Adrenal gland (tissue), 12 donors: ENCODE results near the gene POLR2H. TPM values are rescaled to one million over a fixed set of nuclear protein-coding genes. Genes with fewer than 3 reads are reported as not detected.

Experiments used
- DNase-seq, 7 donors: peaks; one replicate each; pipeline ENCODE4 v3.0.0-alpha.2; 2019 to 2020
- H3K27ac ChIP-seq, 5 donors: fragments of 200-600 bp; sonication (generic) in 4 of 5; 1 replicate in 3 of 5; 2 replicates in 2 of 5; pipeline versions ENCODE4 v1.5.1 to v1.8.0; 2016 to 2020; ENCODE audit warnings: mild to moderate bottlenecking in 1 of 5
- H3K27me3 ChIP-seq: fragments of 200-600 bp; 2 replicates; pipeline ENCODE4 v1.8.0; 2021
- H3K36me3 ChIP-seq, 2 donors: fragments of 200-600 bp; replicated peaks in 1 of 2; 1 replicate in 1 of 2; 2 replicates in 1 of 2; pipeline versions ENCODE4 v1.5.1 to v1.8.0; 2018 to 2022
- H3K4me1 ChIP-seq, 2 donors: fragments of 200-600 bp; replicated peaks in 1 of 2; 1 replicate in 1 of 2; 2 replicates in 1 of 2; pipeline versions ENCODE4 v1.5.1 to v1.8.0; 2018 to 2021
- H3K4me3 ChIP-seq, 4 donors: fragments of 200-600 bp; sonication (generic) in 3 of 4; one replicate each; pipeline ENCODE4 v1.5.1; 2016 to 2018
- H3K9me3 ChIP-seq, 3 donors: fragments of 200-600 bp; sonication (generic) in 1 of 3; replicated peaks in 1 of 3; 1 replicate in 2 of 3; 2 replicates in 1 of 3; pipeline versions ENCODE4 v1.5.1 to v1.8.0; 2016 to 2021
- CTCF ChIP-seq, 6 experiments: fragments of 450-650 bp in 4 of 6; fragments of 200-600 bp in 2 of 6; sonication (generic) in 1 of 6; IDR thresholded peaks; 1 replicate in 5 of 6; 2 replicates in 1 of 6; pipeline versions ENCODE4 v1.5.1 to v1.8.0; 2016 to 2021; ENCODE audit warnings: antibody characterized with exemption in 6 of 6, mild to moderate bottlenecking in 2 of 6, moderate library complexity in 1 of 6
- POLR2A ChIP-seq, 2 donors: fragments of 450-650 bp; IDR thresholded peaks; one replicate each; pipeline ENCODE4 v1.6.1; 2017; ENCODE audit warnings: antibody characterized with exemption in 2 of 2, mild to moderate bottlenecking in 2 of 2, moderate library complexity in 1 of 2
- WGBS, 4 donors: extraction: QIAGEN DNeasy Blood & Tissue Kit in 2 of 4; methylation state at CpG; one replicate each; pipeline versions ENCODE4 v1.1.5 to v1.1.7; 2013 to 2017; 5-methylcytosine and 5-hydroxymethylcytosine counted together
- intact Hi-C, 2 donors: fragments of 100-400 bp; cut with DNase I; formaldehyde crosslinking; loops; one replicate each; pipeline versions ENCODE4 v1.14.1 to v1.15.0; 2022 to 2023
- polyA plus RNA-seq, 3 donors: library from polyadenylated mRNA; stranded (reverse); fragments of 200-250 nt in 2 of 3; fragments of 350-450 nt in 1 of 3; fragmentation: Illumina TruSeq in 1 of 3; extraction: RNeasy Lipid Tissue Mini Kit (QIAGEN cat#74804) in 1 of 3; gene quantifications; one replicate each; pipeline ENCODE4 v1.2.3, GENCODE V29; 2013 to 2014
- total RNA-seq, 9 donors: library from RNA; depleted of rRNA in 4 of 9; stranded (reverse); fragments of >200 nt in 4 of 9; fragments of 120-200 nt in 1 of 9; fragmentation: NEBNext Ultra II Directional in 1 of 9; extraction: Animal tissue kit (Norgen Biotek cat#: 25700) in 1 of 9; gene quantifications; one replicate each; pipeline versions ENCODE4 v1.1.0 to v1.2.4, GENCODE V29; 2013 to 2023
- donor health status: healthy with polysubstance abuse.
- donor health status: Bipolar disorder and iron deficiency.
- donor health status: DM: yes; HTN: yes; CAD: no.
- donor health status: DM: no; HTN: no; CAD: no.
- donor health status: DM: no; HTN: no; CAD: no.
- donor health status: DM: yes; HTN: yes; CAD: no.

The POLR2H gene
- total and polyA plus RNA-seq, 12 donors = 63.1 to 199 (median 77.7) TPM

GRCh38 chr3:184315543-184315867 is 46.0 kb upstream of the POLR2H start:
- Histone ChIP-seq H3K27ac (peak overlapping the region; percentile 94 to 100 (median 96)), H3K27me3 (no peaks in the 10 kb centered on the region), H3K4me3 (peak overlapping the region; percentile 49 to 99 (median 92)), H3K9me3 (no peaks in the 10 kb centered on the region), H3K4me1 (peaks cover 42 to 50% of the 10 kb centered on the region in 2 donors), H3K36me3 (peaks cover 0 to 29% of the 10 kb centered on the region in 2 donors)
- no peak for DNase-seq
- TF ChIP-seq POLR2A (IDR thresholded peaks at IDR 0.05) (no peak), CTCF (IDR thresholded peaks at IDR 0.05) (no peak)
- WGBS, 4 donors = 0 to 8% (median 6%) methylated on average over 4 to 6 of the region's 6 CpGs
- intact Hi-C loops = no loop called here

GRCh38 chr3:184315871-184316661 is 45.4 kb upstream of the POLR2H start:
- peaks cover 48 to 54% of the 10 kb centered on the region in 2 donors for H3K4me1 ChIP-seq
- intact Hi-C loops = no loop called here

GRCh38 chr3:184316792-184317191 is 44.7 kb upstream of the POLR2H start:
- Histone ChIP-seq H3K27ac (peak overlapping the region; percentile 53 to 100 (median 96)), H3K4me3 (peak overlapping the region in 1 of 4 donors; percentile 95), H3K36me3 (peaks cover 0 to 41% of the 10 kb centered on the region in 2 donors), H3K9me3 (no peaks in the 10 kb centered on the region), H3K4me1 (peaks cover 55 to 61% of the 10 kb centered on the region in 2 donors), H3K27me3 (no peaks in the 10 kb centered on the region)
- no peak for TF ChIP-seq CTCF (IDR thresholded peaks at IDR 0.05)
- TF ChIP-seq POLR2A (IDR thresholded peaks at IDR 0.05) = no peak
- DNase-seq = no peak
- WGBS, 4 donors = 65 to 84% (median 68%) methylated on average over 7 of the region's 7 CpGs
- intact Hi-C loops = no loop called here

More at GRCh38 chr3:184315871-184316661, 45.4 kb upstream of the POLR2H start:
- peak in 2 of 7 donors; percentile 47 to 59 for DNase-seq
- peaks cover 0 to 34% of the 10 kb centered on the region in 2 donors for H3K36me3 ChIP-seq
- 20 to 29% (median 21%) methylated on average over 4 to 16 of the region's 16 CpGs for WGBS, 4 donors
- H3K9me3 ChIP-seq = no peaks in the 10 kb centered on the region
- peak overlapping the region in 3 of 4 donors; percentile 49 to 95 (median 56) for H3K4me3 ChIP-seq
- peak overlapping the region; percentile 57 to 100 (median 96) for H3K27ac ChIP-seq
- no peaks in the 10 kb centered on the region for H3K27me3 ChIP-seq
- TF ChIP-seq POLR2A (IDR thresholded peaks at IDR 0.05) (peak in 1 of 2 donors; percentile 25), CTCF (IDR thresholded peaks at IDR 0.05) (no peak)

- WGBS, 4 donors = 47 to 65% (median 60%) methylated on average over 5 of the region's 5 CpGs
- no peak for TF ChIP-seq CTCF (IDR thresholded peaks at IDR 0.05)
- no peak for TF ChIP-seq POLR2A (IDR thresholded peaks at IDR 0.05)
- H3K27ac ChIP-seq = peak overlapping the region in 4 of 5 donors; percentile 22 to 100 (median 92)
- DNase-seq = no peak
- peaks cover 59 to 65% of the 10 kb centered on the region in 2 donors for H3K4me1 ChIP-seq
- H3K9me3 ChIP-seq = no peaks in the 10 kb centered on the region
- H3K36me3 ChIP-seq = peaks cover 0 to 46% of the 10 kb centered on the region in 2 donors
- peak overlapping the region in 1 of 4 donors; percentile 95 for H3K4me3 ChIP-seq
- intact Hi-C loops = no loop called here
- H3K27me3 ChIP-seq = no peaks in the 10 kb centered on the region
Measured at GRCh38 chr3:184317201-184317600, 44.3 kb upstream of the POLR2H start.
